Stimulated activated CD8-positive, alpha-beta memory T cell treated with anti-CD3 and anti-CD28 coated beads, Interleukin-4, amount 100 ng/mL, for 4 hours (primary cell): ENCODE results near the gene PTPRU.
"Not testable (repeated sequence)": the region's sequence is repeated elsewhere in the genome, so short reads cannot be mapped to it uniquely, and the experiment has no call there.

Experiments used
- DNase-seq, 2 donors: peaks; one replicate each; pipeline ENCODE4 v3.0.0-alpha.2; 2020; ENCODE audit warnings: low read depth in 2 of 2, low spot score in 1 of 2

The PTPRU gene

GRCh38 chr1:29286194-29286767 is 50.0 kb downstream of the PTPRU start:
- no peak for DNase-seq

- no peak for DNase-seq
Observed at GRCh38 chr1:29289493-29289892, 53.2 kb downstream of the PTPRU start.

- DNase-seq, result no peak
Observed at GRCh38 chr1:29290414-29290985, 54.2 kb downstream of the PTPRU start.

- no peak for DNase-seq
Observed at GRCh38 chr1:29291756-29292155, 55.4 kb downstream of the PTPRU start.

GRCh38 chr1:29292344-29292743 is 56.0 kb downstream of the PTPRU start:
- DNase-seq, result no peak

GRCh38 chr1:29297450-29297849 is 61.1 kb downstream of the PTPRU start:
- no peak for DNase-seq

DNA sequence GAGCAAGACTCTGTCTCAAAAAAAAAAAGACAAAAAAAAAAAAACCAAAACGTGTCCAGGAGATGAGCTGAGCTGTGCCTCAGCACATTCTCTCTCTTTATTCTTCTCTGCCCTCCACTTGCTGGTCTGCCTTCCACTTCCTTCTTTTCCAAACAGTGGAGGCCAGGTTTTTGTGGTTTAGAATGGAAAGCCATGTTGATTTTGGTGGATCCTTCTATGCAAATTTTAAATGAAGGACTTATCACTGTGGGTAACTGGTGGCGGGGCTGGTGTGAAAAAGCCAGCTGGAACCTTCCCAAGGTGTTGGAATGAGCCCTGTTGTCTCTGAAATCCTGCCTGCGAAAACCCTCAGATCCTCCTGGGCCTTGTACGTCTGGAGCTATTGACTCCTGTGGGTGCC is 61.9 kb downstream of the PTPRU start:
- DNase-seq, result no peak

- no peak for DNase-seq
Observed at GRCh38 chr1:29299446-29299845, 63.1 kb downstream of the PTPRU start.

- DNase-seq, result not testable (repeated sequence)
Observed at GRCh38 chr1:29301732-29302131, 65.4 kb downstream of the PTPRU start.

GRCh38 chr1:29303201-29304024 is 67.1 kb downstream of the PTPRU start:
- no peak for DNase-seq

DNA sequence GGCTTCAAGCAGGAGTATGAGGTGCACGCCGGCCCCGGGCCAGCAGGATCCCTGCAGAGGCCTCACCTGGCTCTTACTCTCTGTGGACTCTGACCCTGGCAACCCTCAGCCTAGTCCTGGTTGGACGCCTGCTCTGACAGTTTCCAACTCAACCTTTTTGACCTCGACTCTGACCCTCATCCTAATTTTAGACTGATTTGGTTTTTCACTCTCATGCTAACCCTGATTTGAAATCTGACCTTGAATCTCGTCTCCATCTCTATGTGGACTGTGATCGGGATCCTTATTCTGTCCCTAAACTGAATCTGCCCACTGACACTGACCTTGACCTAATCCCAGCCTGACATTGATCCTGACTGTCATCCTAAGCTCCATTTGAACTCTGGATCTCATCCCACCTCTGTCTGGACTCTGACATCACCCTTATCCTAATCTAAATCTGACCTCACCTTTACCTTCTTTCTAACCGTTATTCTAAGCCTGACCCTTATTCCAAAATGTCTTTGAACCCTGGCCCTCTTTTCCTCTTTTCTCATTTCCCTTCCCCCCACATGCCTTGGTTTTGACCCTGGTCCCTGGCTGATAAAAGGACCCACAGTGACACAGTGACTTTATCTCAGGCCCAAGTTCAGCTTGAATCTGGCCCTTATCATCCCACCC is 67.8 kb downstream of the PTPRU start:
- no peak for DNase-seq

DNA sequence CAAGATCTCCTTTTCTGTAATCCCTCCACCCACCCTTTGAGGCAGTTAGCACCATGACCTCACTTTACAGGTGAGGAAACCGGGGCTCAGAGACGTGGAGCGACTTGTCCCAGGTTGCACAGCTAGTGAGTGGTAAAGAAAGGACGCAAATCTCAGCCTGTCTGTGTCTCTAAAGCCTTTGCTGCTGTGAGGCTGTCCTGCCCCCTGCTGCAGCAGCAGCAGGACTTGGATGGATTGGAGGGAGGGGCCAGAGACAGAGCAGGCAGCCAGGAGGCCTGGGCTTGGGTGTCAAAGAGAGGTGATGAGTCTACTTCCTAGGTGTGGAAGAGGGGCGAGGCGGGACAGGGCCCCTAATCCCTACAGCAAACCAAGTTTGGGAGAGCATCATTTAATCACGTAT is 69.6 kb downstream of the PTPRU start:
- no peak for DNase-seq

- DNase-seq, result no peak
Observed at GRCh38 chr1:29306471-29307140, 70.3 kb downstream of the PTPRU start.

DNA sequence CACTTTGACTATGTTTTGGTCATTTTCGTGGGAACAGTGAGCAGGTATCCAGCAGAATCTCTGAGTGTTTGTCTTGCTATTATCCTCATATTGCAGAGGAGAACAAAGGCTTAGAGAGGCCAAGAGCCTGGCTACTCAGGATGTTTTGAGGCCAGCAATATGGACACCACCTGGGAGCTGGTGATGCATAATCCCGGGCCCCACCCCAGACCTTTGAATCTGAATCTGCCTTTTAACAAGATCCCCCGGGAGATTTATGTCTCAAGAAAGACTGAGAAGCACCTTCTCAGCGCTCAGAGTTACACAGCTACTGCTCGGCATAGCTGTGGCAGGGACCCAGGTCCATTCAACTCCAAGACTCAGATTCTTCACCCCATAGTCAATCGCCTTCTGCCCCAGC is 72.8 kb downstream of the PTPRU start:
- no peak for DNase-seq

- no peak for DNase-seq
Observed at GRCh38 chr1:29309621-29310020, 73.3 kb downstream of the PTPRU start.

DNA sequence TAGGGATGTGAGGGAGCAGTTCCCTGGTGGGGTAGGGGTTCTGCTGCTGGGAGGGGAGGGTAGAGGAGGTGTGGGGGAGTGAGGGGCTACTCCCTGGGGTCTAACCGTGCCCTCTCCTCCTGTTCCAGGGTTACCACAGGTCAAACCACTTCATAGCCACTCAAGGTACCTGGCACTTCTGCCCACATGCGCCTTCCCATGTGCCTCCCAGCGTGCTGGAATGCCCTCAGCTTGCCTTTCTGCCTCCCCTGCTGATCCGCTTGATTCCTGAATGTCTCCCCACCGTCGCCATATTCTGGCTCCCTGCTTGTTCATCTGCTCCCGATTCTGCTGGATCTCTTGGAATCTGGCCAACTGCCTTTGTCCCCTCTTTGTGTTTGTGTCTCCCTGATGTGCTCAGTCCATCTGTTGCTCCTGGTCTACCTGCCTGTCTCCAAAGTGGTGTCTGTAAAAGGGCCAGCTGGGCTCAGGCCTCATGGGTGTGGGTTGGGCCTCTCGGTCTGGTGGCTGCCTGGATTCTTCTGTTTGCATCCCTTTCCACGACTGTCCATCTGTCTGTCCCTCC is 74.4 kb downstream of the PTPRU start:
- DNase-seq, result no peak

DNA sequence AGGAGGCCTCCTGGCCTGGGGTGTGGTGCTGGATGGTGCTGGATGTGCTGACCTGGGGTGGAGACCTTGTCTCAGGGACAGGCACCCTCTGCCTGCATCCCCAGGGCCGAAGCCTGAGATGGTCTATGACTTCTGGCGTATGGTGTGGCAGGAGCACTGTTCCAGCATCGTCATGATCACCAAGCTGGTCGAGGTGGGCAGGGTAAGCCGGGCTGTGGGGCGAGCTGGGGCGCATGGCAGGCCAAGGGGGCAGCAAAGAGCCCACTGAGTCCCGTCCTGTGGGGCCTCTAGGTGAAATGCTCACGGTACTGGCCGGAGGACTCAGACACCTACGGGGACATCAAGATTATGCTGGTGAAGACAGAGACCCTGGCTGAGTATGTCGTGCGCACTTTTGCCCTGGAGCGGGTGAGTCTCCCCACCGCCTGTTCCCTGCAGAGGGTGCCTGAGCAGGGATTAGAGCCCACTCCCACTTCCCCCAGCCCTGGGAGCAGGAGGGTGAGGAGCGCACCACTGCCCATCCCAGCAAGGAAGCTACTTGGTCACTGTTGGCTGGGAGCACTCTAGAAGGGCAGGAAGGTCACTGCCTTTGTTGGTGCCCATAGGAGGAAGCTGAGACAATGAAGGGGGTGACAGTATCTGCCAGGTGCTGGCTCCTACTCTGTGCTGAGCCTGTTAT is 75.2 kb downstream of the PTPRU start:
- DNase-seq, result no peak

- DNase-seq, result no peak
Observed at GRCh38 chr1:29312469-29313461, 76.4 kb downstream of the PTPRU start.

DNA sequence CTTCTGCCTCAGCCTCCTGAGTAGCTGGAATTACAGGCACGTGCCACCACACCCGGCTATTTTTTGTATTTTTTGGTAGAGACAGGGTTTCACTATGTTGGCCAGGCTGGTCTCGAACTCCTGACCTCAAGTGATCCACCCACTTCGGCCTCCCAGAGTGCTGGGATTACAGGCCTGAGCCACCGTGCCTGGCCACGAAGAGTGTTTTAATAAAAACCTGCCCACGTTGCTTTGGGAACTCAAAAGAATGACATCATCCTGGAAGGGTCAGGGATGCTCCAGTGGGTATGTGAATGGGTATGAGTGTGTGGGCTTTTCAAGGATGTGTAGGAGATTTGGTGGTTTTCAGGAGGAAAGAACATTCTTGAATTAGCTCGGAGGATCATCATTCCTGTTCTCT is 78.4 kb downstream of the PTPRU start:
- DNase-seq, result not testable (repeated sequence)
